GF-D8 (cell line): ENCODE results near the gene PDGFC.

Experiments
- DNase-seq: peaks from one replicate; lab custom pipeline; 2025; lab: John Stamatoyannopoulos, UW

Gene PDGFC

GRCh38 chr4:156782491-156782890 lies 189.1 kb downstream of the PDGFC start:
- no peak for DNase-seq

- DNase-seq = no peak
Observed at GRCh38 chr4:156781852-156782251, 189.7 kb downstream of the PDGFC start.

- no peak for DNase-seq
Observed at GRCh38 chr4:156779774-156780173, 191.8 kb downstream of the PDGFC start.

- no peak for DNase-seq
Observed at GRCh38 chr4:156779042-156779441, 192.6 kb downstream of the PDGFC start.

- DNase-seq = no peak
Observed at GRCh38 chr4:156778606-156779005, 193.0 kb downstream of the PDGFC start.

GRCh38 chr4:156778093-156778492 lies 193.5 kb downstream of the PDGFC start:
- no peak for DNase-seq

- no peak for DNase-seq
Observed at GRCh38 chr4:156775813-156776212, 195.8 kb downstream of the PDGFC start.

- DNase-seq = no peak
Observed at GRCh38 chr4:156774422-156774821, 197.2 kb downstream of the PDGFC start.

- DNase-seq = no peak
Observed at GRCh38 chr4:156773648-156774357, 197.8 kb downstream of the PDGFC start.

- DNase-seq = no peak
Observed at GRCh38 chr4:156771171-156771837, 200.3 kb downstream of the PDGFC start.

GRCh38 chr4:156770140-156770539 lies 201.5 kb downstream of the PDGFC start:
- DNase-seq = no peak

GRCh38 chr4:156767911-156768415 lies 203.6 kb downstream of the PDGFC start:
- no peak for DNase-seq

- DNase-seq = no peak
Observed at GRCh38 chr4:156766846-156767245, 204.8 kb downstream of the PDGFC start.

GRCh38 chr4:156765277-156765676 lies 206.3 kb downstream of the PDGFC start:
- no peak for DNase-seq

GRCh38 chr4:156764846-156765245 lies 206.8 kb downstream of the PDGFC start:
- no peak for DNase-seq

- DNase-seq = no peak
Observed at GRCh38 chr4:156764145-156764544, 207.5 kb downstream of the PDGFC start.

- no peak for DNase-seq
Observed at GRCh38 chr4:156763511-156763910, 208.1 kb downstream of the PDGFC start.

GRCh38 chr4:156762851-156763250 lies 208.7 kb downstream of the PDGFC start:
- DNase-seq = no peak

GRCh38 chr4:156756118-156756517 lies 215.5 kb downstream of the PDGFC start:
- no peak for DNase-seq

- DNase-seq = no peak
Observed at GRCh38 chr4:156754832-156755570, 216.6 kb downstream of the PDGFC start.

GRCh38 chr4:156751486-156751885 lies 220.1 kb downstream of the PDGFC start:
- DNase-seq = no peak

- DNase-seq = no peak
Observed at GRCh38 chr4:156749426-156750403, 221.9 kb downstream of the PDGFC start.
